ENCODE results near the gene PAM.

PAM gene

GRCh38 chr5:102819634-102820033 lies 64.5 kb downstream of the PAM start:
- no peak for TF ChIP-seq CTCF (IDR thresholded peaks at IDR 0.05; ENCODE audit: low read depth, low read length)
- in situ Hi-C loops (cut with HindIII; ENCODE audit: low sequenced_read_pairs), result no loop called here
- H3K4me3 ChIP-seq (ENCODE audit: low read depth, low read length), result no peak overlapping the region
- no peak for DNase-seq (ENCODE audit: low read depth, low spot score)

- peak; percentile 80 for DNase-seq (ENCODE audit: low read depth, low spot score)
- H3K4me3 ChIP-seq (ENCODE audit: low read depth, low read length), result no peak overlapping the region
These were observed 68.4 kb downstream of the PAM start for GRCh38 chr5:102823441-102823874.

GRCh38 chr5:102826629-102827028 lies 71.5 kb downstream of the PAM start:
- no peak for TF ChIP-seq CTCF (IDR thresholded peaks at IDR 0.05; ENCODE audit: low read depth, low read length)
- DNase-seq (ENCODE audit: low read depth, low spot score), result no peak
- in situ Hi-C loops (cut with HindIII; ENCODE audit: low sequenced_read_pairs), result no loop called here
- H3K4me3 ChIP-seq (ENCODE audit: low read depth, low read length), result no peak overlapping the region

More at GRCh38 chr5:102823441-102823874, 68.4 kb downstream of the PAM start:
- in situ Hi-C loops (cut with HindIII; ENCODE audit: low sequenced_read_pairs), result no loop called here
- TF ChIP-seq CTCF (IDR thresholded peaks at IDR 0.05; ENCODE audit: low read depth, low read length), result no peak

- in situ Hi-C loops (cut with HindIII; ENCODE audit: low sequenced_read_pairs), result no loop called here
- no peak for DNase-seq (ENCODE audit: low read depth, low spot score)
- no peak for TF ChIP-seq CTCF (IDR thresholded peaks at IDR 0.05; ENCODE audit: low read depth, low read length)
- no peak overlapping the region for H3K4me3 ChIP-seq (ENCODE audit: low read depth, low read length)
These were observed 75.1 kb downstream of the PAM start for GRCh38 chr5:102830241-102830640.

- no peak for DNase-seq (ENCODE audit: low read depth, low spot score)
- H3K4me3 ChIP-seq (ENCODE audit: low read depth, low read length), result no peak overlapping the region
- in situ Hi-C loops (cut with HindIII; ENCODE audit: low sequenced_read_pairs), result no loop called here
- no peak for TF ChIP-seq CTCF (IDR thresholded peaks at IDR 0.05; ENCODE audit: low read depth, low read length)
These were observed 77.3 kb downstream of the PAM start for GRCh38 chr5:102832445-102832844.

- no peak for TF ChIP-seq CTCF (IDR thresholded peaks at IDR 0.05; ENCODE audit: low read depth, low read length)
- no peak for DNase-seq (ENCODE audit: low read depth, low spot score)
- no peak overlapping the region for H3K4me3 ChIP-seq (ENCODE audit: low read depth, low read length)
- in situ Hi-C loops (cut with HindIII; ENCODE audit: low sequenced_read_pairs), result no loop called here
These were observed 78.0 kb downstream of the PAM start for GRCh38 chr5:102833146-102833545.

GRCh38 chr5:102834438-102834964 lies 79.4 kb downstream of the PAM start:
- in situ Hi-C loops (cut with HindIII; ENCODE audit: low sequenced_read_pairs), result no loop called here
- no peak for TF ChIP-seq CTCF (IDR thresholded peaks at IDR 0.05; ENCODE audit: low read depth, low read length)
- no peak overlapping the region for H3K4me3 ChIP-seq (ENCODE audit: low read depth, low read length)
- no peak for DNase-seq (ENCODE audit: low read depth, low spot score)
